Measurements from ENCODE around the gene RABGAP1L. TPM values are rescaled to one million over a fixed set of nuclear protein-coding genes. Genes with fewer than 3 reads are reported as not detected.
"Not testable (repeated sequence)": the region's sequence is repeated elsewhere in the genome, so short reads cannot be mapped to it uniquely, and the experiment has no call there.

The RABGAP1L gene
- total RNA-seq, 1 experiment from 2014 or later: 20.2 TPM

- DNase-seq (ENCODE audit: low spot score): no peak
These were observed 397.1 kb downstream of the RABGAP1L start for GRCh38 chr1:174556392-174556791.

- no peak for DNase-seq (ENCODE audit: low spot score)
These were observed 409.2 kb downstream of the RABGAP1L start for GRCh38 chr1:174568551-174568950.

- no peak for DNase-seq (ENCODE audit: low spot score)
These were observed 409.9 kb downstream of the RABGAP1L start for GRCh38 chr1:174569240-174569639.

GRCh38 chr1:174572771-174573170 lies 413.5 kb downstream of the RABGAP1L start:
- DNase-seq (ENCODE audit: low spot score): no peak

GRCh38 chr1:174576120-174576519 lies 416.8 kb downstream of the RABGAP1L start:
- not testable (repeated sequence) for DNase-seq (ENCODE audit: low spot score)

- no peak for DNase-seq (ENCODE audit: low spot score)
These were observed 418.4 kb downstream of the RABGAP1L start for GRCh38 chr1:174577681-174578080.

GRCh38 chr1:174580801-174581200 lies 421.5 kb downstream of the RABGAP1L start:
- no peak for DNase-seq (ENCODE audit: low spot score)

- DNase-seq (ENCODE audit: low spot score): no peak
These were observed 424.0 kb downstream of the RABGAP1L start for GRCh38 chr1:174583316-174583715.

GRCh38 chr1:174584071-174584470 lies 424.8 kb downstream of the RABGAP1L start:
- no peak for DNase-seq (ENCODE audit: low spot score)

GRCh38 chr1:174588618-174589017 lies 429.3 kb downstream of the RABGAP1L start:
- DNase-seq (ENCODE audit: low spot score): not testable (repeated sequence)

GRCh38 chr1:174605198-174605597 lies 445.9 kb downstream of the RABGAP1L start:
- DNase-seq (ENCODE audit: low spot score): no peak

GRCh38 chr1:174606471-174606870 lies 447.2 kb downstream of the RABGAP1L start:
- DNase-seq (ENCODE audit: low spot score): no peak

- not testable (repeated sequence) for DNase-seq (ENCODE audit: low spot score)
These were observed 458.6 kb downstream of the RABGAP1L start for GRCh38 chr1:174617905-174618304.

- no peak for DNase-seq (ENCODE audit: low spot score)
These were observed 464.2 kb downstream of the RABGAP1L start for GRCh38 chr1:174623324-174624035.

GRCh38 chr1:174626031-174627025 lies 467.0 kb downstream of the RABGAP1L start:
- no peak for DNase-seq (ENCODE audit: low spot score)

GRCh38 chr1:174637487-174637886 lies 478.2 kb downstream of the RABGAP1L start:
- no peak for DNase-seq (ENCODE audit: low spot score)

- DNase-seq (ENCODE audit: low spot score): no peak
These were observed 480.1 kb downstream of the RABGAP1L start for GRCh38 chr1:174639461-174639860.

GRCh38 chr1:174640783-174641182 lies 481.5 kb downstream of the RABGAP1L start:
- DNase-seq (ENCODE audit: low spot score): no peak

GRCh38 chr1:174642393-174642792 lies 483.1 kb downstream of the RABGAP1L start:
- DNase-seq (ENCODE audit: low spot score): no peak

GRCh38 chr1:174643206-174643605 lies 483.9 kb downstream of the RABGAP1L start:
- no peak for DNase-seq (ENCODE audit: low spot score)

GRCh38 chr1:174649572-174649971 lies 490.3 kb downstream of the RABGAP1L start:
- DNase-seq (ENCODE audit: low spot score): not testable (repeated sequence)

- no peak for DNase-seq (ENCODE audit: low spot score)
These were observed 493.4 kb downstream of the RABGAP1L start for GRCh38 chr1:174652569-174653280.
